RWPE2 (cell line): ENCODE measurements around the gene CISD3.

Experiments used
- ATAC-seq: fragments of 200-7000 bp; cut with Tn5 transposase; 3 replicates; pipeline ENCODE4 v1.9.1; 2021; ENCODE audit warnings: low read depth
- DNase-seq: peaks from one replicate; pipeline ENCODE4 v3.0.0-alpha.2; 2020; ENCODE audit warnings: low spot score
- H3K27ac ChIP-seq: fragments of 450-650 bp; 2 replicates; pipeline ENCODE4 v1.5.1; 2017; ENCODE audit warnings: mild to moderate bottlenecking; ENCODE audit not compliant: poor library complexity, severe bottlenecking
- H3K27me3 ChIP-seq: fragments of 250-450 bp; sonication (Bioruptor Pico); 2 replicates; pipeline ENCODE4 v1.5.1; 2021; ENCODE audit warnings: mild to moderate bottlenecking, moderate library complexity; ENCODE audit not compliant: insufficient read depth, poor library complexity, severe bottlenecking
- H3K36me3 ChIP-seq: fragments of 250-450 bp; sonication (Bioruptor Pico); 2 replicates; pipeline ENCODE4 v1.5.1; 2020; ENCODE audit warnings: low read depth, mild to moderate bottlenecking, moderate library complexity
- H3K4me1 ChIP-seq: fragments of 250-450 bp; sonication (Bioruptor Pico); 2 replicates; pipeline ENCODE4 v1.5.1; 2021; ENCODE audit warnings: mild to moderate bottlenecking, moderate library complexity; ENCODE audit not compliant: insufficient read depth, poor library complexity, severe bottlenecking
- H3K4me3 ChIP-seq: fragments of 250-450 bp; sonication (Bioruptor Pico); 2 replicates; pipeline ENCODE4 v1.5.1; 2021; ENCODE audit warnings: mild to moderate bottlenecking, moderate library complexity; ENCODE audit not compliant: severe bottlenecking
- H3K9me3 ChIP-seq: fragments of 250-450 bp; sonication (Bioruptor Pico); 2 replicates; pipeline ENCODE4 v1.5.1; 2021; ENCODE audit warnings: mild to moderate bottlenecking, moderate library complexity; ENCODE audit not compliant: severe bottlenecking
- CTCF ChIP-seq: fragments of 450-650 bp; IDR thresholded peaks from one replicate; pipeline ENCODE4 v1.5.1; 2017; ENCODE audit warnings: mild to moderate bottlenecking, moderate library complexity; ENCODE audit not compliant: poor library complexity, severe bottlenecking

The CISD3 gene

GRCh38 chr17:38747463-38748148 lies 17.5 kb downstream of the CISD3 start:
- peak; percentile 22 for TF ChIP-seq CTCF
- no peaks in the 10 kb centered on the region for H3K27me3 ChIP-seq
- 0 out of 2 replicates have a peak, but pooled peaks cover 5% of the 10 kb centered on the region for H3K36me3 ChIP-seq
- ATAC-seq (no peak), DNase-seq (no peak)
- H3K4me3 ChIP-seq = peak overlapping the region; percentile 76
- H3K4me1 ChIP-seq = peaks cover 5% of the 10 kb centered on the region
- H3K9me3 ChIP-seq = no peaks in the 10 kb centered on the region
- H3K27ac ChIP-seq = peak overlapping the region; percentile 84

GRCh38 chr17:38748149-38748891 lies 18.2 kb downstream of the CISD3 start, which contains the start of gene PCGF2:
Gene PCGF2, minus strand, starts transcription at chr17:38748336. Its CDS starts 7,934 bp downstream, at chr17:38740402.
- 0 out of 2 replicates have a peak, but pooled peaks cover 5% of the 10 kb centered on the region for H3K36me3 ChIP-seq
- no peaks in the 10 kb centered on the region for H3K4me1 ChIP-seq
- DNase-seq (peak; percentile 94), ATAC-seq (peak; percentile 8; the same call in 2 of the 3 replicates)
- no peaks in the 10 kb centered on the region for H3K9me3 ChIP-seq
- H3K27me3 ChIP-seq = no peaks in the 10 kb centered on the region
- H3K4me3 ChIP-seq = peak within 1 kb of the TSS; percentile 84
- H3K27ac ChIP-seq = peak within 1 kb of the TSS; percentile 84
- TF ChIP-seq CTCF = no peak

- Histone ChIP-seq H3K27ac (peak overlapping the region; percentile 84), H3K36me3 (peaks cover 10% of the 10 kb centered on the region; the same call in 1 of the 2 replicates), H3K4me3 (peak overlapping the region; percentile 84), H3K27me3 (no peaks in the 10 kb centered on the region), H3K4me1 (no peaks in the 10 kb centered on the region), H3K9me3 (no peaks in the 10 kb centered on the region)
- no peak for ATAC-seq
- TF ChIP-seq CTCF = no peak
- no peak for DNase-seq
Measured at GRCh38 chr17:38748892-38749222, 18.7 kb downstream of the CISD3 start.

GRCh38 chr17:38749223-38750043 lies 19.3 kb downstream of the CISD3 start:
- peak; percentile 87 for DNase-seq
- Histone ChIP-seq H3K4me1 (no peaks in the 10 kb centered on the region), H3K27me3 (no peaks in the 10 kb centered on the region)

More at GRCh38 chr17:38749223-38750043, 19.3 kb downstream of the CISD3 start:
- TF ChIP-seq CTCF = no peak
- Histone ChIP-seq H3K36me3 (peaks cover 16% of the 10 kb centered on the region), H3K4me3 (peak overlapping the region; percentile 84), H3K9me3 (no peaks in the 10 kb centered on the region), H3K27ac (peak overlapping the region; percentile 84)
- peak; percentile 30 for ATAC-seq
